NOMO-1 treated with dmso at 0.1 percent for 144 hours (cell line): ENCODE results near the gene TAB2.
"Not testable (repeated sequence)": the region's sequence is repeated elsewhere in the genome, so short reads cannot be mapped to it uniquely, and the experiment has no call there.

Source experiments
- DNase-seq: peaks from one replicate; lab custom pipeline; 2025; ENCODE audit not compliant: unreplicated experiment; lab: John Stamatoyannopoulos, UW

TAB2 gene

DNA sequence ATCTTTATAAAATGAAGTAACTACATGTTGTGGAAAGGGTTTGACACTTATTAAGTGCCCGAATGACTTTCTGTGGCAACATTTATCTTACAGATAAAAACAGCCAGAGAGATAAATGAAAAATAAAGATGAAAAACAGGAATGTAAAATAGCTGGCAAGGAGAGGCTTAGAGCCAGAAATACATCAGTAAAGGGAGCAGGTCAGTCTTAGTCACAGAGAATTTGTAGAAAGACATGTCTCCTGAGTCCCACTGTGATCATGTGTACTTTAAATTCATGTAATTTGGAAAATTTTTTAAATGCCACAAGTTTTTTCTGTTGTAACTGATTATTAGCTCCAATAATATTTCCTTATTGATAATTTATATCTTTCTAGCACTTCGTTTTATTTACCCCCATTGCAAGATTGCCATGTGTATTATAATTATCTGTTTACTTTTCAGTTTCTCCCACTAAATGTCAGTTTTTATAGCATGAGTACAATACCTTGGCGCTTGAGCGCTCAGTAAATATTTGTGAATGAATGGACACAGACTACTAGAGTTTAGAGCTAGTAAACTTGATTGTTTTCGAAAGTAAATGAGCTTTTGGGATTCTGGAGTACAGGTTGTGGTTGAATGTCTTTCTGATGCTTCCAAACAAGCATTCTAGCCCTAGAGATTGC lies 15.2 kb downstream of the TAB2 start:
- DNase-seq, result no peak

DNA sequence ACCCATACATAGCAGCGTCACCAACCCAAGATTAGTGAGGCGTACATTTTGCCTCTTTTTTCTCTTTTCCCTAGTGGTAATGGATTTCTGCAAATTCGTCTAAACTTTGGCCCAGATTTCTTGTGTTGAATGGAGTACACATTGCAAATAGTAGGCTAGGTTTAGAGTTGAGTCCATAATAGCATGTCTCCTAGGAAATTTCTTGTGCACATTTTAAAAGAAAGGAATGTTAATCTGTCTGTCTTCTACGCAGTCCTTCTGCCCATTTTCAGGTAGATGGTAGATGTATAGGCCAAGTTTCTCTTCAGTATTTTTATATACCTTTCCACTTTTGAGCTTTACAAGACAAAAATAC lies 15.7 kb downstream of the TAB2 start:
- DNase-seq, result no peak

DNA sequence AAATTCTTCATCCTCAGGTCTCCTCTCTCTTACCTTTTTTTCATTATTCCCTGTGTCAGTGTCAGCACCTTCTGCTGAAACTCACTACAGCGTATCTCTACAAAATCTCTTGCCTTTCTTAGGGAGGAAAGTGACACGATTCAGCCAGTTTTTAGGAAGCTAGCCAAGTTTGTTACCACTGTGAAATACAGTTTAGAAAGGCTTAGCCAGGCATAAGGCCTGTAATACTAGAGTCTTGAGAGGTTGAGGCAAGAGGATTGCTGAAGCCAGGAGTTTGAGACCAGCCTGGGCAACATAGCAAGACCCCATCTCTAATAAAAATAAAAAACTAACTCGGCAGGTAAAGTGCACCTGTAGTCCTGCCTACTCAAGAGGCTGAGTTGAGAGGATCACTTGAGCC lies 16.7 kb downstream of the TAB2 start:
- DNase-seq, result no peak

DNA sequence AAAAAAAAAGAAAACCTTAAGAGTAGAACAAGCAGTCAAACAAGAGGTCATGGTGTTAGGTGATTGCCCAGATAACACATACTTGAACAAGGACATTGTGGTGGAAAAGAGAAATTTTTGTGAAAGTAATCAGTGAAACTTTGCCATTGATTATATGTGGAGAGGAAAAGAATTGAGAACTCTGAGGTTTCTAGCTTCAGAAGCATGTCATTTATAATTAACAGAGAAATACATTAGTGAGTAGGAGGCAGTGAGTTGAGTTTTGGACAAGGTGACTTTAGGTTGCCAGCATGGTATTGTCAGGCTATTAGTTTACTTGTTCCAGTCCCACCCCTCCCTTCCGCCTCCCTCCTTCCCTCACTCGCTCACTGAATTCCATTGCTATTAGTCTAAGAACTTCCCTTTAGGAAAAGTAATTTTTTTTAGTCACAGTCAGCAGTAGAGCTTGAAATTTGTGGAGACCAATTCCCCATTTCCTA lies 17.2 kb downstream of the TAB2 start:
- DNase-seq, result no peak

DNA sequence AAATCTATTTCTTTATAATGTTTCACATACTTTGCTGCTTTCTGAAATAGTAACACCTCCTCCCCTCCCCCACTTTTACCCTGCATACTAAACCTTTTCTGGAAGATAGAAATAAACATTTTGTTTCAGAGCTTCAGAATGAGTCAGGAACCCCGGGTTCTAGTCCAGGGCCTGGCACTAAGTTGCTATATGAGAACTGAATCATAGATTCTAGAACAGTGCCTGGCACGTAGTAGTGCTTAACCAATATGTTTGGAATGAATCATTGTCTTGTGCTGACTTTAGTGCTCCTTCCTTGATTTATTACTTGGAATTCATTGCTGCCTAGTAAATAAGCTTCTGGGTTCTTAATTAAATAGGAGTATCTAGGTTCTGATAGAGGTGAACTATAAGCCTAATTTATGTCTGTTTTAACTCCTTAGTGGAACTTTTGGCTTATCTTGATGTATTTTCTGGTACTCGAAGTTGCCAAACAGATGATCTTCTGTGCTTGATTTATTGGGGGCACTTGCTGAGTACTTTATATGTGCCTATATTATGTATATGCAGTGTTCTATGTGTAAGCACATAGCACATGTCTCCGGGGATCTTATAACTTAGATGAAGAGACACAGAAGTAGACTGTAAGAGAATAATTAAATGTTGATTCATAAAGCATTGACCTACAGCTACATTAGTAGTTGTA lies 18.6 kb downstream of the TAB2 start:
- DNase-seq, result no peak

GRCh38 chr6:149336609-149336928 lies 19.1 kb downstream of the TAB2 start:
- DNase-seq, result no peak

DNA sequence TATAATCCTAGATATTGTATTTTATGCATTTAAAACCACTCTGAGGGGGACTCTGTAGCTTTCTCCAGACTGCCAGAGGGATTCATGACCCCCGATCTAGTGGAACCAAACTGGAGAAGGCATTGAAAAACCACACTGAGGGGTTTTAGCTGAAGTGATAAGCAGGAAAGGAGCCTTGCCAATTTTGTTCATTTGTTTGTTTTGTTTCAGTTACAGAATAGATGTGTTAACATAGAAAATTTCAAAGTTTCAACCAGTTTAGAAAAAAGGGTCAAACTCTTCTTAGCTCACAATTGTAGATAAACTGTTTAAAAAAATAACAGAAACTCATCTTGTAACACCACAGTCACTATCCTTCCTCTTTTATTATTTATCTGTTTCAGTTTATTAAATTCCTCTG lies 19.8 kb downstream of the TAB2 start:
- no peak for DNase-seq

DNA sequence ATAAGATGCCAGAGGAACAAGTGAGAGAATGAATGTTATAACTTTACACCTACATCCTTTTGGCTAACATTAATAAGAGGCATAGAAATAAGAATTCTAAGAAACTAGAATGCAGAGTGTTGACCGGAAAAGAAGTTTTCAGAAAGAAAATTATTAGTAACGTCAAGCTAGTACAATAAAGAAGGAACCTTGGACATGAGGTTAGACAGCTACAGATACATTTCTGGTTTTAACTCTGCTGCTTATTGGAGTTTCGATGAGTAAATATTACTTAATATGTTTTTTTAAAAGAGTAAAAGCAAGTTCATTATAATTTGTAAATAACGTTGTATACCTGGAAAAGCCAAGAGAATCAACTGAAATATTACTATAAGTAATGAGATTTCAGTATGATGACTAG lies 22.7 kb downstream of the TAB2 start:
- no peak for DNase-seq

GRCh38 chr6:149342525-149342924 lies 25.0 kb downstream of the TAB2 start:
- no peak for DNase-seq

GRCh38 chr6:149343501-149343900 lies 26.0 kb downstream of the TAB2 start:
- no peak for DNase-seq

- DNase-seq, result no peak
Measured at GRCh38 chr6:149346078-149346477, 28.6 kb downstream of the TAB2 start.

- DNase-seq, result no peak
Measured at GRCh38 chr6:149347067-149347466, 29.6 kb downstream of the TAB2 start.

DNA sequence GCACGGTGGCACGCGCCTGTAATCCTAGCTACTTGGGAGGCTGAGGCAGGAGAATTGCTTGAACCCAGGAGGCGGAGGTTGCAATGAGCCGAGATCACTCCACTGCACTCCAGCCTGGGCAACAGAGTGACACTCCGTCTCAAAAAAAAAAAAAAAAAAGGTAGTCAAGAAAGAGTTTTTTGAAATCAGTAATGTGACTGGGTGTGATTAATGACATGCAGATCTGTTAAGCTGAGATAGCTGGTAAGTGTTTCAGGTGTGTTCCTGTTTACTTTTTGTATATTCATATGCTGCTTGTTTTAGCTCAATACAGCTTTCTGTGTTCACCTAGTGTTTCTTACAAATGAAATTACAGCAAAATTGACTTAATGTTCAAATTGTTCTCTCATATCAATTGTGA lies 31.8 kb downstream of the TAB2 start:
- DNase-seq, result not testable (repeated sequence)

GRCh38 chr6:149354009-149354408 lies 36.5 kb downstream of the TAB2 start:
- no peak for DNase-seq

GRCh38 chr6:149356081-149356750 lies 38.7 kb downstream of the TAB2 start:
- no peak for DNase-seq

DNA sequence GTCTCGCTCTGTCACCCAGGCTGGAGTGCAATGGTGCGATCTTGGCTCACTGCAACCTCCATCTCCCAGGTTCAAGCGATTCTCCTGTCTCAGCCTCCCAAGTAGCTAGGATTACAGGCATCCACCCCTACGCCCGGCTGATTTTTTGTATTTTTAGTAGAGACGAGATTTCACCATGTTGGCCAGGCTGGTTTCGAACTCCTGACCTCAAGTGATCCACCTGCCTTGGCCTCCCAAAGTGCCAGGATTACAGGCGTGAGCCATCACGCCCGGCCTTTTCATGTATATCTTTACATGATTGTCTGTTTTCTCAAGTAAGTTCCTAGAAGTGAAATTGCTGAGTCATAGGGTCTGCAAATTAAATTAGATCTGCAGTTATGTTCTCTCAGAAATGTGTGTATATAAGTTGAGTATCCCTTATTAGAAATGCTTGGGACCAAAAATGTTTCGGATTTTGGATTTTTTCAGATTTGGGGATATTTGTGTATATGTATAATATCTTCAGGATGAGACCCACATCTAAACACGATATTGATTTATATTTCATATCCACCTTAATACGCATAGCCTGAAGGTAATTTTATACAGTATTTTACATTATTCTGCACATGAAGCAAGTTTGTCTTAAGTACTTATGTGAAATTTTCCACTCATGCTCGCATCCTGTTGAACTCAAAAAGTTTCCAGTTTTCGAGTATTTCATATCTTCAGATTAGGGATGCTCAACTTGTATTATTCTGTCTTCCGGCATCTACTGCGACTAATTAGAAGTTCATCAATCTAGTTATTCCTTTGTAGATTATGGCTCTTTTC lies 40.4 kb downstream of the TAB2 start:
- DNase-seq, result no peak

- DNase-seq, result no peak
Measured at GRCh38 chr6:149359440-149359839, 41.9 kb downstream of the TAB2 start.

DNA sequence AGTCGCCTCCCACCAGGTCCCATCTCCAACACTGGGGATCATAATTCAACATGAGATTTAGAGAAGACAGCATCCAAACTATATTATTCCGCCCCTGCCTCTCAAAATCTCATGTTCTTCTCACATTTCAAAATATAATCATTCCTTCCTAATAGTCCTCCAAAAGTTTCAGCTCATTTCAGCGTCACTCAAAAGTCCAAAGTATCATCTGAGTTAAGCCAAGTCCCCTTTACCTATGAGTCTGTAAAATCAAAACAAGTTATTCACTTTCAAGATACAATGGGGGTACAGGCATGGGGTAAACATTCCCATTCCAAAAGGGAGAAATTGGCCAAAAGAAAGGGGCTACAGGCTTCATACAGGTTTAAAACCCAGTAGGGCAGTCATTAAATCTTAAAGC lies 43.0 kb downstream of the TAB2 start:
- no peak for DNase-seq

GRCh38 chr6:149362289-149362688 lies 44.8 kb downstream of the TAB2 start:
- DNase-seq, result no peak

- no peak for DNase-seq
Measured at GRCh38 chr6:149363154-149363553, 45.6 kb downstream of the TAB2 start.

GRCh38 chr6:149364557-149364956 lies 47.0 kb downstream of the TAB2 start:
- no peak for DNase-seq

- DNase-seq, result no peak
Measured at GRCh38 chr6:149365197-149365596, 47.7 kb downstream of the TAB2 start.
